Stimulated activated CD8-positive, alpha-beta memory T cell treated with anti-CD3 and anti-CD28 coated beads, Interleukin-15, amount 100 ng/mL, for 4 hours (primary cell): ENCODE data around the gene SPRED2.
A peak's percentile ranks its signal among the peaks of the same experiment; 100 is the strongest.

Experiments used
- DNase-seq, 2 donors: peaks; one replicate each; pipeline ENCODE4 v3.0.0-alpha.2; 2020; ENCODE audit warnings: low read depth in 2 of 2

Gene SPRED2

GRCh38 chr2:65442420-65443020, 10.1 kb upstream of the SPRED2 start:
- DNase-seq: no peak

- DNase-seq: no peak
These were observed 5.9 kb upstream of the SPRED2 start for GRCh38 chr2:65438137-65438899.

GRCh38 chr2:65437392-65438135, 5.2 kb upstream of the SPRED2 start:
- no peak for DNase-seq

DNA sequence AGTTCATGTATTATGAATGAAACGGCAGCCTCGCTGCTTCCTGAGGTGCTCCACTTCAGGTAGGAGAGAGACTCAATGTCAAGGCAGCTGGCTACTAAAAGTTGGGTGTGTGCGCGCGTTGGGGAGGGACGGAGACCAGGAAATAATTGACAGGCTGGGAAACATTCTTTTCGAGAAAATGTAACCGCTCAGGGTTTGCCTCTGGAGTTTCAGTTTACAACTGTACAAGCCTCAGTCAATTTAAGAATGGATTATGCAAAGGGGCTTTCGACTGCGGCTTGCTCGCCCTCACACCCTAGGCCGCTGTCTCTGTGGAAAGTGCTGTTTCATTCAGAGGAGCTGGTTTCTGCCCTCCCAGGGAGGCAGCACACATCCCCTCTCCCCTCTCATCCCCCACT, 4.4 kb upstream of the SPRED2 start:
- no peak for DNase-seq

GRCh38 chr2:65436169-65436823, 3.9 kb upstream of the SPRED2 start:
- peak in 1 of 2 donors; percentile 12 for DNase-seq

- no peak for DNase-seq
These were observed 3.3 kb upstream of the SPRED2 start for GRCh38 chr2:65435625-65436168.

DNA sequence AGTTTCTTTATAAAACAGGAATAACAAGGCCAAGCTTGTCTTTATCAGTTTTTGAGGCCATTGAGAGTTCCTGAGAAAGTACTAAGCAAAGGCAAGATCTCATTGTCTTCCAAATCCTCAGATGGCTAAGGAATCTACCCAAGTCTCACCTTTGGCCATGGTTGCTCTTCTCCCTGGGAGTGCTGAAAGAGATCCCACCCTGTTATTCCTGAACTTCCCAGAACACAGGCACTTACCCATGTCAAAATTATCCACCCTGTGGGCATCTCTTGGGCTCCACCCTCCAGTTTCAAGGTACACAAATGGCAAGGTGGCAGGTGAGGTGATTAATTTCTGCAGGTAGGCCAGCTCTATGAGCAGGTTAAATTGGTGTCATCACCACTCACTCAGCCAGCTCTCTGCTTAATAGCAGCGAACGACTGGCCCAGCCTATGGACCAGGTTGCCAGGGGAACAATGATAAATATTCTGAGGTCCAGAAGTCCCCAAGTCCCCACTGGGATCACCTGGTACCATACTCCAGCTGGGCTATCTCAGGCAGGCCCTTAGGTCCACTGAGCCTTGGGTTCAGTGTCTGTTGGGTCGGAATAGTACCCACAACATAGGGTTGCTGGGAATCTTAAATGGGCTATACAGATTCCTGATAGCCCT, 2.3 kb upstream of the SPRED2 start:
- no peak for DNase-seq

DNA sequence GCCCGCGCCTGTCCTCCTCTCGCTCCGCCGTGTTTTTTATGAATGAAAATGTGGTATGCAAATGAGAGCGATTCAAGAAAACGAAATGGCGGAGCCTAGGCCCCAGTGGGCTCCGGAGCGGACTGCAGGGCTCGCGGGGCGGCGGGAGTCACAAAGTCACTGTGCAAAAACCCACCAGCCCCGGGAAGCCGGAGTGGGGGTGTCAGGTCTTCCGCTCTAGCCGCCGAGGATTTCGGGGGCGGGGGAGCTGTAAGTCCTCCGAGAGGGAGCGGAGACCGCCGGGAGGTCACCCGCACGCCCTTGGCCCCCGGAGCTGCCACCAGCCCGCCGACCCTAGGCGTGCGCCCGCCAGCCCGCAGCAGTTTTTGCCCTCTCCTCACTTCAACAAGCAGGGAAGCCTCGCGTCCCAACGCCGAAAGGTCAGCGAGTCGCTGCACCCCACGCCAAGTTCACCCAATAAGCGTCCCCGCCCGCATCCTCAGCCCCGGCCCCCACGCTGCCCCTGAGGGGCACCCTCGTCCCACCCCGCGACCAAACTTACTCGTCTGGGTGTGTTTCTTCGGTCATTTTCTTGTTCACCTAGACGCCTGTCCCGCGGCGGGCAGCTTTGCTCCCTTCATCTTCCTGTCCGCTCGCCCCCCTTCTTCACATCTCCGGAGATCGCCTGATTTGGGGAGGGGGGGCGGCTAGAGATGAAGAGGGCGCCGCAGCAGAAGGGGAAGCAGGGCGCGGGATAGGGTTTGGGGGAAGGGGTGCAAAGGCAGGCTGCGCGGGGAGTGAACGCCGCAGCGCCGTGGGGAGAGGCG, 775 bp downstream of the SPRED2 start:
- peak in 1 of 2 donors; percentile 11 for DNase-seq

DNA sequence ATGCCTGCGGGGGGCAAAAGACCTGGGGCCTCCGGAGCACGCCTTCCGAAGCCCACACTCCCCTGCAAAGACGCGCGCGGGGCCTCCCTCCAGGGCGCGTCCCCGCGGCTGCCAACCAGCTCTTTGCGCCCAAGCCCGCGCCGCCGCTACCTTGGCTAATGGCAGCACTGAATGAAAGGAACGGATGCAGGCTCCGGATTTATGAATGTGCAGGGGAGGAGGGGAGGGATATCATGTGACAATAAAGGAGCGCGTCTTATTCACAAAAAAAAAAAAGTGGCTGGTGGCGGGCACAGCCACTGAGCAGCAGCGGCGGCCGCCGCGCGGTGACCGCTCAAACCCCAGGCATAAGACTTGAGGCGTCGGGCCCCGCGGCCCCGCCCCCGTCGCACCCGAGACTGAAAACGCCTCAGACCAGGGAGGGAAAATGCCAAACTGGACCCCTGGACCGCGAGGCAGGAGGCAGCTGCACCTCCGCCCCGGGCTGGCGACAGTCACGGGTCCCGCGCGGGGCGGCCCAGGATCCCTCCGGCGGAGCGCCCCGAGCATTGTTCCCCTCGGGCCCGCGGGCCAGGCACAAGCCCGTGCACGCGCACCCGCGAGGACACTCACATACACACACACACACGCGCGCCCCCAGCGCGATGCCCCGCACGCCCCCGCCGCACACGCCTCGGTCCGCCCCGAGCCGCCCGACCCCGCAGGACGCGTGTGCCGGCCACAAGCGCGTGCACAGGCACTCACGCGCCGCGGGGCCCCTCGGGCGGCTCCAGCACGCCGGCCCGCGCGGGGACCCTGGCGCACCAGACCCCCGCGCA, 1.6 kb downstream of the SPRED2 start:
- peak; percentile 32 to 39 for DNase-seq

- no peak for DNase-seq
These were observed 2.4 kb downstream of the SPRED2 start for GRCh38 chr2:65429786-65430602.

GRCh38 chr2:65427532-65427931, 4.9 kb downstream of the SPRED2 start:
- DNase-seq: no peak

DNA sequence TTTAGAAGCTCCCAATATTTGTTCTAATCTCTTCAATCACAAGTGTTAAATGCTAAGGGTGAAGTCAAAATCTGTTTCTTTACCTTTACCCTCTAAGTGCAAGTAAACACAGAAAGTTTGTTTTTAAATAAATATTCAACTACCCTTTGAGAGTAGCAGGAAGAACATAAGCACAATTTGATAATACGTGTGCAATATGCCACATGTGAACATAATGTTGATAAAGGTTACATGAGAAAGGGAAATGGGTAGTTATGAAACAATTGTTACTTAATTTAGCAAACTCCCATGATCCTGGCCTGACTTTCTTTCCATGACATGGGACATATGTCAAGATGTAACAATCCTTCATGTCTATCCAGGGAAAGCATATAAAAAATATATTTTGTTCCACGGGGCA, 7.1 kb downstream of the SPRED2 start:
- DNase-seq: no peak

- DNase-seq: no peak
These were observed 8.0 kb downstream of the SPRED2 start for GRCh38 chr2:65424391-65424790.

DNA sequence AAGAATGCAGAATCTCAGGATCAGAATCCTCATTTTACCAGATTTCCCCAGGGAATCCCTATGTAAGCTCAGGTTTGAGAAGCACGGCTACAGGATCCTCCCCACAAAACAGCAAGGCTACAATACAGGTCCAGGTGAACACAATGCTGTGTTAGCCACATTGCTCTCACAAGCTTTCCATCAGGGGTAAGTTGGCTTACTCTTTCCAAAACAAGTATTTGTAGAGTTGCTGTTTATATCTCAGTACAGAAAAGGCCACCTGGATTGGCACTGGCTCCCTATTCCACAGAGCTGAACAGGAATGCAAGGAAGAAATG, 11.0 kb downstream of the SPRED2 start:
- no peak for DNase-seq

DNA sequence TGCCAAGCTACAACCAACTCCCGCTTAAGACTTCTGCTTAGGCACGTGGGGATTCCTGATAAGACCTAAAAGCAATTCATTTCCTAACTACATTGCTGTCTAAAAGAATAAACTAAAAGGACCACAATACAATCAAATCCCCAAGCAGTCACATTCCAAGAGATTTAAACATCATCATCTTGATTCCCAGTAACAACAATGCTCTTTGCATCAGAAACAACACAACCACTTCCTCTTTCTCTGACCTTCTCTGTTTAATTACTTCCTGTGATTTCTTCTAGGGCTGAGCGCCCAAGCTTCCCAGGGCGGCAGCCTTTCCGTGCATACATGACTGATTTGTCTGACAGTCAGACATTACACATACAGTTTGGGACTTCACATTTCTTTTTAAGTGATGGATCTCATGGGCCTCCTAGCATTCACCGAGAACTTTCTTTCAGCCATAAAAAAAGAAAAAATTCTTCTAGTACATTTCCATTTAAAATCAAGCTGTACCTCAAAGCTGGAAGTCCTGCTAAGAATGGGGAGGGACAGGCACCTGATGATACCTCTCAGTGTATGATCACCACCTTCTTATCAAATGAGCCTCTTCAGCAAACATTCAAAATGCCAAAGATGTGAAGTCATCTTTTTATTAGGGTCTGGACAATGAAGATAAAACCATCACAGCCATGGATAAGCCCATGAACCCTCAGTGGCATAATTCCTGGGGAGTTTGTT, 11.5 kb downstream of the SPRED2 start:
- no peak for DNase-seq

GRCh38 chr2:65417509-65418085, 14.8 kb downstream of the SPRED2 start:
- DNase-seq: no peak

- no peak for DNase-seq
These were observed 15.5 kb downstream of the SPRED2 start for GRCh38 chr2:65416945-65417344.

- no peak for DNase-seq
These were observed 16.1 kb downstream of the SPRED2 start for GRCh38 chr2:65416321-65416720.
